GM18858 (cell line): Measurements from ENCODE around the gene CPM.
A peak's percentile ranks its signal among the peaks of the same experiment; 100 is the strongest.

Experiments
- ATAC-seq: cut with Tn5 transposase; IDR thresholded peaks from one replicate; pipeline ENCODE4 v1.9.1; 2021; ENCODE audit not compliant: unreplicated experiment

CPM gene

GRCh38 chr12:68932961-68933893 is at the start of gene CPM:
Gene CPM (minus strand): TSS chr12:68933171. CDS start chr12:68932837, 334 bp downstream.
- peak; percentile 86 for ATAC-seq

DNA sequence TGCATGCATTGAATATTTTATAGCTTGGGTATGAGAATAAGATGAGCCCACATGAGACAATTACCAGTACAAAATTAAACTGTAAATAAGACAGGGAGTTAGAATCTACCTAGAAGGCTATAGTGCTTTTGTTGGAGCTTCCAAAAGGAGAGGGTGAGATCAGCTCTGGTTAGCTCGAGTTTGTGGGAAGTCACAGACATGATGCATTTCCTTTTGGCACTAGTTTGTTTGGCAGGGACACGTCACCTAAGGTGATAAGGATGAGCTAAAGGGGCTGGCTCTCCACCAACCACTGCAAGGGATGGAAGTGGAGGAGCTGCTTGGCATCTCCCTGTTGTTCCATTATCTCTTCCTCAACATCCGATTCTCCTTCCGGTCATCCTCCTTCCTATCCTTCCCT is 48.5 kb upstream of the CPM start:
- no peak for ATAC-seq

GRCh38 chr12:68980476-68981212 is 47.7 kb upstream of the CPM start:
- ATAC-seq = no peak

DNA sequence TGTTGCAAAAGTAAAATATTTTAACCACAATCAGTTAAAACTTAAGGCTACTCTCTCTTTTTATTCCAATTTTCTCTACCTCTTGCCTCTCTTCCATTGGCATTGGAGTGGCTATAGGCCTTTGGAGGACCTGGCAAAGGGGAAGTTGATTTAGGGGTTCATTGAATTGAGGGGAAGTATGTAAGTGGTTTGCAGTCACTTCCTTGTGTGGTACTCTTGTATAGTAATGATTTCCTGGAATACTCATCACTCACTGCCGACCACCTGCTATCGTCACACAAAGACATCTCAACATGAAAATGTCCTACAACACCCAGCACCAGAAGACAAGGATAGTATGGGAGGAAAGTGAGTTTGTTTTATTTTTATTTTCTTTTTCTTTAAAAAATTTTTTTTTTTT is 45.7 kb upstream of the CPM start:
- no peak for ATAC-seq

GRCh38 chr12:68977909-68978610 is 45.1 kb upstream of the CPM start:
- no peak for ATAC-seq

- ATAC-seq = no peak
Observed at GRCh38 chr12:68977335-68977734, 44.4 kb upstream of the CPM start.

GRCh38 chr12:68976395-68976841 is 43.4 kb upstream of the CPM start:
- no peak for ATAC-seq

- ATAC-seq = no peak
Observed at GRCh38 chr12:68975811-68976210, 42.8 kb upstream of the CPM start.

GRCh38 chr12:68972595-68972994 is 39.6 kb upstream of the CPM start:
- no peak for ATAC-seq

GRCh38 chr12:68971404-68971803 is 38.4 kb upstream of the CPM start:
- no peak for ATAC-seq

DNA sequence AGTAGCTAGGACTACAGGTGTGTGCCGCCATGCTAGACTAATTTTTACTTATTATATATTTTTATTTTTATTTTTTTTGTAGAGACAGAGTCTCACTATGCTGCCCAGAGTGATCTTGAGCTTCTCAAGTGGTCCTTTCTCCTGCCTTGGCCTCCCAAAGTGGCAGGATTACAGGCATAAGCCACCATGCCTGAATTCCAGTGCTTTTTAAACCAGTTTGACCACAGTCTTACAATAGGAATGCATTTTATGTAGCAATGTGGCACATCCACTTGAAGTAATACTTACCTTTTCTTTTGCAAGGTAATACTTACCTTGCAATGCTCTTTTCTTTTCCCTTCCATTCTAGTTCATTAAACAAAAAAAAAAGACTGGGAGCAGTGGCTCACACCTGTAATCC is 38.0 kb upstream of the CPM start:
- ATAC-seq = no peak

- no peak for ATAC-seq
Observed at GRCh38 chr12:68970306-68970705, 37.3 kb upstream of the CPM start.

GRCh38 chr12:68967046-68967445 is 34.1 kb upstream of the CPM start:
- no peak for ATAC-seq

DNA sequence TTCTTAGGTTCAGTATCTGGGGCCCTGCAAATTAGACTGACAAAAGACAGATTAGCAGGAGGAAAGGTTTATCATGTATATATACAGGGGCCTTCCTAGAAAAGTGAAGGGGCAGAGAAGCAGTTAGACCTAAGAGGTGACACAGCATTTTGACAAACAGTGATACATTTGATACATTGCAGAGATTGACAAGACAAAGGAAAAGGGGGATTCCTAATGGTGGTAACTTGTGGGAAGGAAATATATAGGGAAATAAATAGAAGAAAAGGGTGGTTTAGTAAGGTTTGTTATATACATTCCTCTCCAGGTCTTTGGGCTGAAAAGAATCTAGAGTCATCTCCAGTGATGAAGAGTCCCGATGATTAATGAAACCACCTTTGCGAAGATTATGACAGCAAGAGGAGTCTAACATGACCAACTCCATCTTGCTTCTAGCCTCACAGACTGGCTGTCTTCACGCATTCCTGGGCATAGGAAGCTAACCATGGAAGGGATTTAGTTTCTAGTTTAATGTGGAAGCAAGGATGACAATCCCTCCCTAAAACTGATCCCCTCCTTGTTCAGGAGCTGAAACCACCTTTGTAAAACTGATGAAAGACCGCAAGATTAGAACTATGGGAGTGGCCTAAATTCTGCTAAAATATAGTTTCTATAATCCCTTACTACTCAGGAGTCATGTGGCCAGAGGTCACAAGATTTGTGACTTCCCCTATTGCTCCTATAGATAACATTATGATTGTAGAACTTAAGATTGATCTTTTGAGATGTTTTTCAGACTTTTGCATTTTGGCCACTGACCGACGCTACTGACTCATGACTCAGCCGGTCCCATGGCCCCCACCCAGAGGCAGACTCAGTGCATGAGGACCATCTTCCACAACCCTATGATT is 31.1 kb upstream of the CPM start:
- no peak for ATAC-seq

GRCh38 chr12:68962877-68963855 is 30.2 kb upstream of the CPM start:
- no peak for ATAC-seq

DNA sequence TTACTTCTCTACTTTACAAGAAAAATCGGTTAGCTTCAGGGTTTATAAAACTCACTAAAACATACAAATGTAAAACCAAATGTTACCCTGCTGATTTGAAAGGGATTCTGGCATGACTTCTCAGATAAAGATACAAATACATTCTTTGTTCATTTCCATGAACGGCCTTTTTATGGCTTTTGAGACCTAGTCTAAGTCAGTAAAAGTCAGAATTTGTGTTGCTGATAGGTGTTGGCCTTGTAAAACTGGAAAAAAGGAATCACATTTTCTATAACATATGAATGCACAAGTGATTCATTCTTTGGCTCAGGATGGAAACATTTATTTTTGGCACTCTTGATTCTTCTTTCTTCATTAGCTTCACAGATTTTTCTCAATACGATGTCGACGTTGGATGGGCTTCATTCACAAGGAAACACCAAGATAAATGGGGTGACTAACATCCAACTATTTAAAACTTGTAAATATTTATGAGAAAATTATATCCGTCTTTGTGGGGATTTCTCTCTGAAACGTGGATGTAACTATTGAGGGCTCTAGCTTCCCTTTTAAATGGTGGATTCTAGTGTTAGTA is 27.0 kb upstream of the CPM start:
- ATAC-seq = no peak

DNA sequence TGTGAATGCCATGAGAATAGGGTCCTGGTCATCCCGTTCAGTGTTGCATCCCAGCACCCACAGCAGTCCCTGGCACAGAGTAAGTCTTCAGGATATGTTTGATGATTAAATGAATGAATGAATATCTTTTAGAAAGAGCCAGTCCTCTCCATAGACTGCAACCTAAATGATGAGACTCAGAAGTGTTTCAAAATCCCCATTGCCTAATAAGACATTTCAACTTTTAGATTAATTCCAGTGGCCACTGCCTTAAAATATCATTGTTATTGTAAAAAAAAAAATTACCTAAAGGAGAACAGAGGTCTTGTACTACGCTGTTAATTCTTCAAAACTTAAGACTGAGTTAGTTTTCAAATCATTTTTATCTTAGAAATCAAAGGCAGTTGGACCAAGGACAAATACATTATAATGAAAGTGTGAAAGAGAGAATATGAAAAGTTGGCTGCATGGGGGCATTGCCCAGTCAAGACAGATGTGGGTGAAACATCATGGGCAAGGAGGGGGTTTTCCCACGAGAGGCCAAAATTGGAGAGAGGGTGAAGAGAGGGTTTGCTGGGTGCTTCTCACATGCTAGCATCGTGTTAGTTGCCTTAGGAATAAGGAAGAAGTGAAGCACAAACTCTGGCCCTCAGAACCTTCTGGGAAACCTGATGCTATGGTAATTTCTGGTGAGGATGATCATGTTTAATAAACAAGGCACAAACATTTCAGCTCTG is 26.3 kb upstream of the CPM start:
- no peak for ATAC-seq

DNA sequence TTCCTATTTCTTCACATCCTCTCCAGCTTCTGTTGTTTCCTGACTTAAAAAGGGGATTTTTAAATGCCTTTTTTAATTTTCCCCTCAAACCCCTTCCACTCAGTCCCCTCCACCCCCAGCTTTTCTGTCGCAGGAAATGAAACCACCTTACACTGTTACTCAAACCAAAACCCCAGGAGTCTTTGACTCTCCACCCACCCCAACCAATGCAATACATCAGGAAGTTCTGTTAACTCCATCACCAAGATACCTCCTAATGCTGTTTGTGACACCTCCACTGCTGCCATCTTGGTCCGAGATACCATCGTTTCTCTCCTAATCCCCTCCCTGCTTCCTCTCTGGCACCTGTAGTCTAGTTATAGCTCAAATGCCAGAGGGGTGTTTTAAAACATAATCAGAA is 25.4 kb upstream of the CPM start:
- ATAC-seq = peak; percentile 97
